K562 (cell line): Measurements from ENCODE around the gene POU2F1. TPM values are rescaled to one million over a fixed set of nuclear protein-coding genes. Genes with fewer than 3 reads are reported as not detected.

Experiments used
- CTCFL ChIP-seq: IDR thresholded peaks from 2 replicates; pipeline ENCODE4 v1.6.1; 2011; ENCODE audit warnings: borderline replicate concordance, low read depth, mild to moderate bottlenecking, moderate library complexity, low read length; ENCODE audit not compliant: insufficient read depth, poor library complexity, severe bottlenecking
- DEAF1 ChIP-seq: fragments of 450-650 bp; formaldehyde crosslinking; IDR thresholded peaks from 2 replicates; pipeline ENCODE4 v1.4.0; 2020; ENCODE audit warnings: mild to moderate bottlenecking, moderate library complexity
- NUFIP1 ChIP-seq: fragments of 450-650 bp; IDR thresholded peaks from 2 replicates; pipeline ENCODE4 v1.6.1; 2018; ENCODE audit not compliant: partially characterized antibody
- REST ChIP-seq, 2 experiments: fragments of 450-650 bp; formaldehyde crosslinking in 1 of 2; IDR thresholded peaks; 2 replicates each; pipeline versions ENCODE4 v1.4.0 to v1.6.1; 2014 to 2020; ENCODE audit warnings: mild to moderate bottlenecking in 2 of 2, borderline replicate concordance in 1 of 2, low read depth in 1 of 2
- TCF3 ChIP-seq: sonication (generic); formaldehyde crosslinking; IDR thresholded peaks from 2 replicates; pipeline ENCODE4 v1.4.0; 2020; ENCODE audit warnings: mild to moderate bottlenecking, missing genetic modification reagents
- ZMIZ1 ChIP-seq, 2 experiments: fragments of 150-350 bp in 1 of 2; IDR thresholded peaks; 2 replicates each; pipeline ENCODE4 v1.6.1; 2012 to 2016; ENCODE audit warnings: low read depth in 2 of 2, low read length in 2 of 2, mild to moderate bottlenecking in 1 of 2, moderate library complexity in 1 of 2
- ZNF217 ChIP-seq: sonication (generic); formaldehyde crosslinking; IDR thresholded peaks from 2 replicates; pipeline ENCODE4 v1.8.0; 2022; ENCODE audit warnings: mild to moderate bottlenecking, missing genetic modification reagents
- ZNF586 ChIP-seq: fragments of 450-650 bp; formaldehyde crosslinking; conservative IDR thresholded peaks from 2 replicates; pipeline ENCODE4 v1.4.0; 2020; ENCODE audit warnings: mild to moderate bottlenecking, moderate library complexity
- ZNF76 ChIP-seq: fragments of 250-450 bp; sonication (Bioruptor Pico); IDR thresholded peaks from 2 replicates; pipeline ENCODE4 v1.4.0; 2020; ENCODE audit warnings: mild to moderate bottlenecking, moderate library complexity, borderline replicate concordance
- polyA plus RNA-seq, 8 experiments: library from polyadenylated mRNA; depleted of rRNA in 4 of 8; stranded (reverse) in 5 of 8; unstranded in 3 of 8; fragments of >200 nt; fragmentation: Nextera tagmentation in 2 of 8; fragmentation: Illumina TruSeq in 1 of 8; extraction: Ambion mirVana in 2 of 8; extraction: Trizol in 1 of 8; gene quantifications; 2 replicates each; pipeline versions ENCODE4 v1.2.1 to v1.2.3, GENCODE V29; 2011 to 2014; ENCODE audit warnings: inconsistent platforms in 1 of 8, missing spikeins in 1 of 8
- total RNA-seq, 7 experiments: library from RNA; depleted of rRNA in 6 of 7; stranded (reverse); fragments of >200 nt in 6 of 7; fragmentation: Illumina TruSeq in 2 of 7; extraction: Trizol in 2 of 7; gene quantifications; 2 replicates each; pipeline versions ENCODE4 v1.2.1 to v1.2.3, GENCODE V29; 2011 to 2021; ENCODE audit warnings: low replicate concordance in 1 of 7

POU2F1 gene
- total and polyA plus RNA-seq, 9 of the 15 experiments (the other 6 are each of a cell fraction or from before 2014, with no cell fraction given), result 2.6 to 22.3 (median 8.8) TPM

- TF ChIP-seq ZMIZ1 (IDR thresholded peaks at IDR 0.05; ENCODE audit: low read depth in 2 of 2, low read length in 2 of 2) (no peak), ZNF586 (CRISPR knock-in tag) (no peak), DEAF1 (CRISPR knock-in tag) (peak; percentile 98), TCF3 (CRISPR knock-in tag) (peak; percentile 28; the same call in 1 of the 2 replicates), NUFIP1 (no peak), REST (IDR thresholded peaks at IDR 0.05; ENCODE audit: borderline replicate concordance) (peak; percentile 97), REST (CRISPR knock-in tag; IDR thresholded peaks at IDR 0.05; ENCODE audit: low read depth) (no peak), CTCFL (no peak), ZNF76 (CRISPR knock-in tag) (no peak), ZNF217 (CRISPR knock-in tag) (no peak)
Measured at GRCh38 chr1:167442142-167442848, 221.6 kb downstream of the POU2F1 start (continued).
